Right atrium auricular region (tissue), 2 donors: Measurements from ENCODE around the gene DGCR6. TPM values are rescaled to one million over a fixed set of nuclear protein-coding genes. Genes with fewer than 3 reads are reported as not detected.
"Not testable (repeated sequence)": the region's sequence is repeated elsewhere in the genome, so short reads cannot be mapped to it uniquely, and the experiment has no call there.

Experiments
- DNase-seq: peaks from one replicate; pipeline ENCODE4 v3.0.0-alpha.2; 2019; ENCODE audit warnings: low spot score
- H3K27ac ChIP-seq, 2 donors: fragments of 200-600 bp; sonication (generic); 1 replicate in 1 of 2; 2 replicates in 1 of 2; pipeline ENCODE4 v1.5.1; 2016 to 2019
- H3K27me3 ChIP-seq, 2 donors: fragments of 200-600 bp; sonication (generic); one replicate each; pipeline versions ENCODE4 v1.5.1 to v1.6.0; 2017 to 2019
- H3K36me3 ChIP-seq: fragments of 200-600 bp; sonication (generic); one replicate; pipeline ENCODE4 v1.5.1; 2016
- H3K4me1 ChIP-seq, 2 donors: fragments of 200-600 bp; sonication (generic); one replicate each; pipeline versions ENCODE4 v1.5.1 to v1.6.0; 2017 to 2019
- H3K4me3 ChIP-seq, 2 donors: fragments of 200-600 bp; sonication (generic); 1 replicate in 1 of 2; 2 replicates in 1 of 2; pipeline ENCODE4 v1.5.1; 2017 to 2019; ENCODE audit warnings: mild to moderate bottlenecking in 1 of 2, moderate library complexity in 1 of 2
- H3K9me3 ChIP-seq, 2 donors: fragments of 200-600 bp; sonication (generic); one replicate each; pipeline ENCODE4 v1.5.1; 2019
- total RNA-seq, 2 donors: library from RNA; depleted of rRNA; stranded (reverse); fragments of >200 nt; gene quantifications; one replicate each; pipeline ENCODE4 v1.1.0, GENCODE V29; 2016
- TF ChIP-seq, protein P1 (sequence below), 2 donors: fragments of 200-600 bp; sonication (generic); IDR thresholded peaks; one replicate each; pipeline ENCODE4 v1.5.1; 2019; ENCODE audit warnings: antibody characterized with exemption in 2 of 2

Gene DGCR6
- total RNA-seq, 2 donors from 2014 or later: 2.9 to 17.5 TPM

DNA sequence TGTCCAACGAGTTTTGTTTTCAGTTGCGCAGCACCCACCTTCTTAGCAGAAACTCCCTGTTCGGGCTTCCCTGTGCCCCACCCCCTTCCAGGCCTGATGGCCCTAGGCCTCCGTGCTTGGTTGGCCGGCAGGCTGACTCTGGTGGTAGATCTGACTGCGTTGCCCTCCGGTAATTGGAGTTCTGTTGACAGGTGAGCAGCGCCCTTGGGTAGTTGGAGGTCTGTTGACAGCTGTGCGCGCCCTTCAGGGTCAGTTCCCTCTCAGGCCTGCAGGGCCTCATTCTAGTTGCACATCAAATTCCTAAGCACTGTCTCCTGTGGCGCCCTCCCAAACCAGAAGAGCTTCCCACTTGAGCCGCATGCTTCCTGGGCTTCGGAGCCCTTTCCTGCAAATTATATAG lies 776 bp downstream of the DGCR6 start:
- Histone ChIP-seq H3K27ac (no peak overlapping the region), H3K27me3 (no peaks in the 10 kb centered on the region), H3K36me3 (no peaks in the 10 kb centered on the region), H3K4me3 (no peak overlapping the region), H3K9me3 (no peaks in the 10 kb centered on the region), H3K4me1 (no peaks in the 10 kb centered on the region)
- no peak for DNase-seq
- TF ChIP-seq, protein P1, sequence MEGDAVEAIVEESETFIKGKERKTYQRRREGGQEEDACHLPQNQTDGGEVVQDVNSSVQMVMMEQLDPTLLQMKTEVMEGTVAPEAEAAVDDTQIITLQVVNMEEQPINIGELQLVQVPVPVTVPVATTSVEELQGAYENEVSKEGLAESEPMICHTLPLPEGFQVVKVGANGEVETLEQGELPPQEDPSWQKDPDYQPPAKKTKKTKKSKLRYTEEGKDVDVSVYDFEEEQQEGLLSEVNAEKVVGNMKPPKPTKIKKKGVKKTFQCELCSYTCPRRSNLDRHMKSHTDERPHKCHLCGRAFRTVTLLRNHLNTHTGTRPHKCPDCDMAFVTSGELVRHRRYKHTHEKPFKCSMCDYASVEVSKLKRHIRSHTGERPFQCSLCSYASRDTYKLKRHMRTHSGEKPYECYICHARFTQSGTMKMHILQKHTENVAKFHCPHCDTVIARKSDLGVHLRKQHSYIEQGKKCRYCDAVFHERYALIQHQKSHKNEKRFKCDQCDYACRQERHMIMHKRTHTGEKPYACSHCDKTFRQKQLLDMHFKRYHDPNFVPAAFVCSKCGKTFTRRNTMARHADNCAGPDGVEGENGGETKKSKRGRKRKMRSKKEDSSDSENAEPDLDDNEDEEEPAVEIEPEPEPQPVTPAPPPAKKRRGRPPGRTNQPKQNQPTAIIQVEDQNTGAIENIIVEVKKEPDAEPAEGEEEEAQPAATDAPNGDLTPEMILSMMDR (IDR thresholded peaks at IDR 0.05): no peak

- no peaks in the 10 kb centered on the region for H3K4me1 ChIP-seq
- TF ChIP-seq, protein P1 (IDR thresholded peaks at IDR 0.05): no peak
- no peak for DNase-seq
- no peaks in the 10 kb centered on the region for H3K36me3 ChIP-seq
- no peak overlapping the region for H3K4me3 ChIP-seq
- H3K27ac ChIP-seq: no peak overlapping the region
- no peaks in the 10 kb centered on the region for H3K9me3 ChIP-seq
- no peaks in the 10 kb centered on the region for H3K27me3 ChIP-seq
Observed at GRCh38 chr22:18909556-18909955, 3.4 kb downstream of the DGCR6 start.

GRCh38 chr22:18911535-18911934 lies 5.4 kb downstream of the DGCR6 start:
- H3K4me1 ChIP-seq, H3K36me3 ChIP-seq, H3K27me3 ChIP-seq, H3K4me3 ChIP-seq, DNase-seq, H3K27ac ChIP-seq, H3K9me3 ChIP-seq: not testable (repeated sequence)

DNA sequence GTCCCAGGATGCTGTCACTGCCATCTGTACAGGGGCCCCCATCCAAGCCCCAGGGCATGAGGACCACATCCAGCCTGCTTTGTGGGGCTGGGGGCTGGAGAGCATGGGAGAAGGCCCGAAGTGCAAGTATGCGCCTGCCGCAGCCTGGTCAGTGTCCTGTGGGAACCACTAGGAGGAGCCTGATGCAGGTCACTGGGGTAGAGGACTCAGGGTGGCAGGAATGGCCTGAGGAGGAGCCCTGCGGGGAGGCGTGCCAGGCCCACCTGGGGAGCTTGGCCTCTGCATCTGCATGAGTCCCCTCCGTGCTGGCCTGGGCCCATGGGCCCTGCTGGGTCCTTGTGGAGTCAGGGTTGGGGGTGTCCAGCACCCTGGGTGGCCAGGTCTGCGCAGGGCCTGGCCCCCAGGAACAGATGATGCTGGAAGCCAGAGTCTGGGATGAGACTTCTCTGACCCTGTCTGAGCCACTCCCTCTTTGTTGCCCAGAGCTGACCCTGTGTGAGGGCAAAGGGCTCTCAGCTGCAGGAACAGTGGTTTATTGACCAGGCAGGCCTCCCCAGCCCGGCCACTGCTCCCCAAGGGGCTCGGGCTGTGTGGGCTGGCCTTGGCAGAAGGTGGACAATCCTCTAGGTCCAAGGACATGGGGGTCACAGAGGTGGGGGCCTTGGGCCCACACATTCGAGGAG lies 6.3 kb downstream of the DGCR6 start:
- not testable (repeated sequence) for H3K4me1 ChIP-seq, H3K9me3 ChIP-seq, H3K27me3 ChIP-seq, H3K27ac ChIP-seq, H3K36me3 ChIP-seq, H3K4me3 ChIP-seq, DNase-seq

- H3K36me3 ChIP-seq, DNase-seq, H3K9me3 ChIP-seq, H3K4me1 ChIP-seq, H3K27me3 ChIP-seq, H3K4me3 ChIP-seq, H3K27ac ChIP-seq: not testable (repeated sequence)
Observed at GRCh38 chr22:18914558-18914957, 8.4 kb downstream of the DGCR6 start.

- H3K27ac ChIP-seq, H3K9me3 ChIP-seq, H3K27me3 ChIP-seq, DNase-seq, H3K4me1 ChIP-seq, H3K36me3 ChIP-seq, H3K4me3 ChIP-seq: not testable (repeated sequence)
Observed at GRCh38 chr22:18915550-18915949, 9.4 kb downstream of the DGCR6 start.

DNA sequence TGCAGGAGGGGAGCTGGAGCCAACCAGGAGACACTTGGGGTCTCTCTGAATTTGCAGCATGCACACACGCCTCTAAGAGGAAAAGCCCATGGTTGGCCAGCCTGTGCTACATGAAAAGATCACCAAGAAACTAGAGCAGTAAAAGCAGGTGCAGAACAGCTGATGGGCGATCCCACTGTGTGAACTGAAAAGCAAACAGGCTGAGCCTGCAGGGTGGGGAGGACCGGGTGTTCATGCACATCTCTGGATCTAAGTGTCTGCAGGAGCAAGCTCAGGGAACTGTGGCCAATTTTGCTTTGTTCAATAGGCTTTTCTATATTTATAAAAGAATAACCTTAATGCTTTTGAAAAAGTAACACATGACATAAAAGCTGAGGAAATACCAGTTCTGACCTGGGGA lies 11.7 kb downstream of the DGCR6 start:
- not testable (repeated sequence) for H3K27me3 ChIP-seq, H3K4me3 ChIP-seq, H3K36me3 ChIP-seq, H3K4me1 ChIP-seq, H3K27ac ChIP-seq, DNase-seq, H3K9me3 ChIP-seq

GRCh38 chr22:18920257-18920902 lies 14.3 kb downstream of the DGCR6 start:
- not testable (repeated sequence) for H3K4me3 ChIP-seq, DNase-seq, H3K27ac ChIP-seq, H3K4me1 ChIP-seq, H3K36me3 ChIP-seq, H3K9me3 ChIP-seq, H3K27me3 ChIP-seq

GRCh38 chr22:18925368-18926064 lies 19.4 kb downstream of the DGCR6 start:
- Histone ChIP-seq H3K9me3 (no peaks in the 10 kb centered on the region), H3K27me3 (no peaks in the 10 kb centered on the region), H3K4me3 (no peak overlapping the region), H3K4me1 (no peaks in the 10 kb centered on the region), H3K27ac (no peak overlapping the region), H3K36me3 (no peaks in the 10 kb centered on the region)
- DNase-seq: no peak
- TF ChIP-seq, protein P1 (IDR thresholded peaks at IDR 0.05): no peak
